DMS114 treated with DMSO at 0.1 percent for 48 hours (cell line): ENCODE data around the gene UGT1A4.
"Not testable (repeated sequence)": the region's sequence is repeated elsewhere in the genome, so short reads cannot be mapped to it uniquely, and the experiment has no call there.

Experiments used
- DNase-seq: peaks from one replicate; lab custom pipeline; 2025; ENCODE audit not compliant: unreplicated experiment; lab: John Stamatoyannopoulos, UW

UGT1A4 gene

DNA sequence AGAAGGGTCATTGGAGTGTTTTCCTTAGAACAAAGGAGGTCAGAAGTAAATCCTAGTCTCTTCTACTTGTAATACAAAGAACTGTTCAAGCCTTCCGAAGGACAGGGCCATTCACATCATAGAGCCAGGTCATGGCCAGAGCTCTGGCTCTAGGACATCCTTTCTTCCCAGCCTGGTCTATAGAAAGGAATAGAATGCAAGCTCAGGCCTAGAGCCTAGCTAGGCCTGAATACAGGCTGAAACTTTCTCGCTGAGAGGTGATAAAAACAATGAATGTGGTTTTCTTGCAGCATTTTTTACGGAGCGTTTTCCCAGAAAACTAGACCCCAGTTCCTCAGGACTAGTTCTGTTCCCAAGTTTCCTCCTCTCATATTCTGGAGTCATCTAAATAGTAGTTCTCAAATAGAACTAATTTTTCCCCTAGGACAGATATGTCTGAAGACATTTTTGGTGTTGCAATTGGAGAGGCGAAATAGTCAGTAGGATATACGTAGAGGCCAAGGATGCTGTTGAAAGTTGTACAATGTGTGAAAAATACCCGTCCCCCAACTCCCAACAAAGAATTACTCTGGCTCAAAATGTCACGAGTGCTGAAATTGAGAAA, 19.0 kb upstream of the UGT1A4 start:
- no peak for DNase-seq

DNA sequence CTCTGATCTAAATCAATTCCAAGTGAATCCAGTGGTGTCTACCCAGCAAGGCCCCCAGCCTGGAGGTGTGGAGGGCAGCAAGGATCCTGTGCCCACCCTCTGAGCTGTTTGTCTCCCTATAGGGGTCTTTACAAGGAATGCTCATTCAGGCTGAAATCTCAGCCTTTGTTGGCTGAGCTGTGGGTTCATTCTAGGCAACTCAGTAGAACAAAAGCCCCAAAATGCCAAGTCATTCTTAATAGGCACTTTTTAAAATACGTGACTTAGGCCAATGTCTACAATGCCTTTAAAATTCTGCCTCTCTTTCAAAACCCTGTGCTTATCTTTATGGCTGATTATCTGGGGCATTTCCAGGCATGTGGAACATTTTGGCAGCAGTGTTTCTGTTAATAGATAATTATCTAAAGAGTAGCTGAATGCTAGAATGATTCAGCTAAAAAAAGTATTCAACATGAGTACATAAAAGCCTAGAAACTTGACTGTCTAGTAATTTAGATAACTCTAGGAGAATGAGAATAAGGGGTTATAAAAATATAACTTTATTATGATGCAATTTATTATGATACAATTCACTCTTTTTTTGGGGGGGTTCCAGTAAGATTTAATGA, 18.4 kb upstream of the UGT1A4 start:
- DNase-seq, result no peak

DNA sequence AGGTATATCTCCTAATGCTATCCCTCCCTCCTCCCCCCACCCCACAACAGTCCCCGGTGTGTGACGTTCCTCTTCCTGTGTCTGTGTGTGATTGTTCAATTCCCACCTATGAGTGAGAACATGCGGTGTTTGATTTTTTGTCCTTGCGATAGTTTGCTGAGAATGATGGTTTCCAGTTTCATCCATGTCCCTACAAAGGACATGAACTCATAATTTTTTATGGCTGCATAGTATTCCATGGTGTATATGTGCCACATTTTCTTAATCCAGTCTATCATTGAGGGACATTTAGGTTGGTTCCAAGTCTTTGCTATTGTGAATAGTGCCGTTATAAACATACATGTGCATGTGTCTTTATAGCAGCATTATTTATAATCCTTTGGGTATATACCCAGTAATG, 17.7 kb upstream of the UGT1A4 start:
- not testable (repeated sequence) for DNase-seq

DNA sequence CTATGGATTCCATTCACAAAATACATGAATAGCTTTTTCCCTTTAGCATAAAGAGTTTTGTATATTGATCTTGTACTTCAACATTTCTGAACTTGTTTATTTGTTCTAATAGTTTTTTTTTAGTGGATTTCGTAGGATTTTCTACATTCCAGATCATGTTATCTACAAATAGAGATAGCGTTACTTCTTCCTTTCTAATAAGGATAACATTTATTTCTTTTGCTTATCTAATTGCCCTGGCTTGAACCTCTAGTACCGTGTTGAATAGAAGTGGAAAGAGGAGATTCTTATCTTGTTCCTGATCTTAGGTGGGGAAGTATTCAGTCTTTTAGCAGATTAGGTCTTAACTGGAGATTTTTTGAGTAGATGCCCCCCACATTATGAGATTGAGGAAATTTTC, 16.3 kb upstream of the UGT1A4 start:
- no peak for DNase-seq

DNA sequence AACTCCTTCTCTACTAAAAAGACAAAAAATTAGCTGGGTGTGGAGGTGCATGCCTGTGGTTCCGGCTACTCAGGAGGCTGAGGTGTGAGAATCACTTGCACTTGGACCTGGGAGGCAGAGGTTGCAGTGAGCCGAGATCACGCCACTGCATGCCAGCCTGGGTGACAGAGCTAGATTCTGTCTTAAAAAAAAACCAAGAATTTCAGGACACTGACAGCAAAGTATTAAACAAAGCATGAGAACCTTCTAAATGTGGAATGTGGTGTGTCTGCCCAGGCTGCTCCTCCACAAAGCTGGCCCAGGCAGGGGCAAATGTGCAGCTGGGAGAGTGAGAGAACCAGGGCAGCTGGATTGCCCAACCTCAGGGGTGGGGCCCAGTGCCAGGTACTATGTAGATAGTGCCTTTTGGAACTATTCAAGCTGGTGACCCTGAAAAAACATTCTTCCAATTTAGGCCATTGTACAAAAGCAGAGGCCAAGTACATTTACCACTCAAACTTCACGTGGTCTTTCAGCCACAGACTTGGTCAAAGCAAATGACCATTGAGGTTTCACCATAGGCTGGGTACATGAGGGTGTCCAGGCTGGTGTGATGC, 12.5 kb upstream of the UGT1A4 start:
- no peak for DNase-seq

DNA sequence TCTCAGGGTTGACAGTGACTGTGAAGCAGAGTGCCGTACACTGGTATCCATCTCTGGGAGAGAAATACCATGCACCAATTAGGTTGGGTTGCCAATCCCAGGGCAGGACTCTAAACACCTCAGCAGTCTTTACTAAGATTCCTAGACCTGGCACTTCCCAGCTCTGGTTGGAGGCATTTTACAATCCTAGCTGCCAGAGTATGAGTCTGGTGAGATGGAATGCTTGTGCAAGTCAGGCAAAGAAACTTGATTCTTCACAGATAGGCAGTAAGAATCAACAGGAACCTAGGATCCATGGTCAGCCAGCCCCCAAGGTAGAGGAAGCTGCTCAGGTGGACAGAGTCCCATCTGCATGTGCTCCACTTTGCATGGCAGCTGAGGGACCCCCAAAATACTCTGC, 11.8 kb upstream of the UGT1A4 start:
- DNase-seq, result no peak

DNA sequence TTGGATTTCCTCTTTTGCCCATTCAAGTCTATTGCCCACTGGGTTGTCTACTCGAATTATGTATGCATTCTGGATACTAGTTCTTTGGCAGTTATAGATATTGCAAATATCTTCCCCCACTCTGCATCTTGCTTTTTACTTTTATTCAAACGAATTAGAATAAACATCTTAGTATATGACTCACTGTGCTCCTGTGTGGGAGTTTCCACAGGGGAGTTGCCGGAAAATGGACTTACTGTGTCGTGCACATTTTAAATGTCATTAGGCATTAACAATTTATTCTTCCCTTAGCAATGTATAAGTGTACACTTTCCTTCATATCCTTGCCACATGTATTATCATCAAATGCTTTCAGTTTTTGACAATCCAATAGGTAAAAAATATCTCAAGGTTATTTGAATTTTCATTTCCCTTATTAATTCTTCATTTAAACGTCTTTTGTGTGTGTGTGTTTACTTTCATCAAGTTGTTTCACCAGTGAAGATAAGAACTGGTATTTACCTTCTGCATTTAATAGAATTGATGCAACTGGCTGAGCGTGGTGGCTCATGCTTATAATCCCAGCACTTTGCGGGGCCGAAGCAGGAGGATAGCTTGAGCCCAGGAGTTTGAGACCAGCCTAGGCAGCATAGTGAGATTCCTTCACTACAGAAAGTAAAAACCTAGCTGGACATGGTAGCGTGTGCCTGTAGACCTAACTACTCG, 10.4 kb upstream of the UGT1A4 start:
- no peak for DNase-seq

DNA sequence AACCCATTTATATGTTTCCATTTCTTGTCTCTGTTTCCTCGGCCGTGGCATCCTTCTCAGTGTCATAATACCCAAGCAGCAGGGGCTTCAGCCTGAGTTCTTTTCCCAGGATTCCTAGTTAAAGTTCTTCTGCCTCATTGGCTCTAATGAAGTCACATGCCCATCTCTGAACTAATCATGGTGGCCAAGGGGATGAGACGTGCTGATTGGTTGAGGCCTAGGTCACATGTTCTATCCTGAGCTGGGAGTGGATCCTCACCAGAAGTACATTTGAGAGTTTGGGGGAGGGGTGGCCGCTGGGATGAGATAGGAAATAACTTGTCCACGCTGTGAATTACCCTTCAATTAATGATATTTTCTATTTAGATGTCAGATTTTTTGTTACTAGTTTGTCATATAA, 9.6 kb upstream of the UGT1A4 start:
- no peak for DNase-seq

DNA sequence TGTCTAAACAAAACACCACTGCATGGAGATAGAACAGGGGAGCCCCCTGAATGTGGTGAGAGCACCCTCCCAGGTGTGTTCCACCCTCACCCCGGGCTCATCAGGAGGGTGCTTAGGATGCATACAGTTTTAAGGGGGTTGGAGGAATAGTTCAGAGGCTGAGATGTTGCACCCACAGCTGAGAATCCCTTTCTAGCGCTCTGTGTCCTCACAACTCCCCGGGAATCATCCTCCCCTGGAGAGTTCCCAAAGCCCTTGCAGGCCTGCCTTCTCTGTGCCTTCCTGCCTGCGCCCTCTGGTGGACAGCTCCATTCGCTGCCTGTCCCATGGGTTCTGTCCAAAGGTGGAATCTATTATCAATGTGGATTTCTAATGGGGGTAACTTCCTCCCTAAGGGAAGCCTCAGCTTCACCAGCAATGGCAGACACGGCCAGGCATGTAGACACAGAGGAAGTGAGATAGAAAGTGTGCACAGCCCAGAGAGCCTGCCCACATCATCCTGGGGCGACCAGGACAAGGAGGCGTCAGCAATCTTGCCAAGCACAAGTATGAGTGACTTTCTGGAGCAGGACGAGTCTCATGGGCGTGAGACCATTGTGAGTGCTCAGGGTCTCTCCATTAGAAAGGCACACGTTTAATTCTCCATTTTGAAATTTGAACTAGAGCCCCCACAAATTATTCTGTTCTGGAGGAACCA, 7.1 kb upstream of the UGT1A4 start:
- DNase-seq, result peak; percentile 28

DNA sequence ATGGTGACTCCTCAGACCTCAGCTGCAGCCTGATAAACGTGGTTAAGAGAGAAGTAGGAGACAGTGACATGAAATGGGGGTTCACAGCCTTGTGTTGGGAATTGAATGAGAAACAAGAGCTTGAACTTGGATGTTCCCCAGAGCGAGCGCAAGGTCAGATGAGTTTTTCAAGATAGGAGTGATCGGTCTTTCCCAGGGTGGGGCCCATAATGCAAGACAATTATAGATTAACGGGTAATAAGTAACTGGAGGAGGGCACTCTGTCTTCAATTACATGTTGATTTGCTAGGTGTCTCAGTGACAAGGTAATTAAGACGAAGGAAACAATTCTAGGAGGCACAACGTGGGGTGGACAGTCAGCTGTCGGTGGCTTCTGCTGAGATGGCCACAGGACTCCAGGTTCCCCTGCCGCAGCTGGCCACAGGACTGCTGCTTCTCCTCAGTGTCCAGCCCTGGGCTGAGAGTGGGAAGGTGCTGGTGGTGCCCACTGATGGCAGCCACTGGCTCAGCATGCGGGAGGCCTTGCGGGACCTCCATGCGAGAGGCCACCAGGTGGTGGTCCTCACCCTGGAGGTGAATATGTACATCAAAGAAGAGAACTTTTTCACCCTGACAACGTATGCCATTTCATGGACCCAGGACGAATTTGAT, 5.8 kb upstream of the UGT1A4 start, which contains the start of gene UGT1A5:
Gene UGT1A5, plus strand, starts transcription at position 297 of the 651 bp plus-strand sequence. Its CDS starts 85 bp downstream, at position 382.
- DNase-seq, result no peak

DNA sequence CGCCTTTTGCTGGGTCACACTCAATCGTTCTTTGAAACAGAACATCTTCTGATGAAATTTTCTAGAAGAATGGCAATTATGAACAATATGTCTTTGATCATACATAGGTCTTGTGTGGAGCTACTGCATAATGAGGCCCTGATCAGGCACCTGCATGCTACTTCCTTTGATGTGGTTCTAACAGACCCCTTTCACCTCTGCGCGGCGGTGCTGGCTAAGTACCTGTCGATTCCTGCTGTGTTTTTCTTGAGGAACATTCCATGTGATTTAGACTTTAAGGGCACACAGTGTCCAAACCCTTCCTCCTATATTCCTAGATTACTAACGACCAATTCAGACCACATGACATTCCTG, 5.3 kb upstream of the UGT1A4 start:
- no peak for DNase-seq

DNA sequence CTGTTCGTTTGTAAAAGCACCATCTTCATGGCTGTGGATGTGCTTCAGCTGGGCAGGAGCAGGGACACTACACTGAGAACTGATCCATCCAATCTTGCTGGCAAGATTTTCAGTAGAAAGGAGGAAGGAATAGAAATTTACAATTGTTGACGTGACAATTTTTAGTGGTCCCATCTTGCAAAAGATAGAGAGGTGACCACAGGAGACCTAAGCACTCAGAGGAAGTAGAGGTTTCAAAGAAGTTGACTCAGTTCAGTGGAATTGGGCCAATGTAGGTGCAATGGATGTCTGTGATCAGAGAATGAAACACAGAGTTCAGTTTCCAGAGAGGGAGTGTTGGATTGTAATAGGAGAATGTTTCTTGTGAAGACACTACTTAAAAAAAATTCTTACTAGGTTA, 4.4 kb upstream of the UGT1A4 start:
- DNase-seq, result no peak

DNA sequence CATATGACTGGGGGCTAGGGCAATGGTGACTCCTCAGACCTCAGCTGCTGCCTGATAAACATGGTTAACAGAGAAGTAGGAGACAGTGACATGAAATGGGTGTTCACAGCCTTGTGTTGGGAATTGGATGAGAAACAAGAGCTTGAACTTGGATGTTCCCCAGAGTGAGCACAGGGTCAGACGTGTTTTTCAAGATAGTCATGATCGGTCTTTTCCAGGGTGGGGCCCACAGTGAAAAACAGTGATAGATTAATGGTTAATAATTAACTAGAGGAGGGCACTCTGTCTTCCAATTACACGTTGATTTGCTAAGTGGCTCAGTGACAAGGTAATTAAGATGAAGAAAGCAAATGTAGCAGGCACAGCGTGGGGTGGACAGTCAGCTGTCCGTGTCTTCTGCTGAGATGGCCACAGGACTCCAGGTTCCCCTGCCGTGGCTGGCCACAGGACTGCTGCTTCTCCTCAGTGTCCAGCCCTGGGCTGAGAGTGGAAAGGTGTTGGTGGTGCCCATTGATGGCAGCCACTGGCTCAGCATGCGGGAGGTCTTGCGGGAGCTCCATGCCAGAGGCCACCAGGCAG, 10.3 kb downstream of the UGT1A4 start, which contains the start of gene UGT1A3:
Gene UGT1A3, plus strand, starts transcription at position 320 of the 579 bp plus-strand sequence. Its CDS starts 85 bp downstream, at position 405.
- DNase-seq, result no peak

DNA sequence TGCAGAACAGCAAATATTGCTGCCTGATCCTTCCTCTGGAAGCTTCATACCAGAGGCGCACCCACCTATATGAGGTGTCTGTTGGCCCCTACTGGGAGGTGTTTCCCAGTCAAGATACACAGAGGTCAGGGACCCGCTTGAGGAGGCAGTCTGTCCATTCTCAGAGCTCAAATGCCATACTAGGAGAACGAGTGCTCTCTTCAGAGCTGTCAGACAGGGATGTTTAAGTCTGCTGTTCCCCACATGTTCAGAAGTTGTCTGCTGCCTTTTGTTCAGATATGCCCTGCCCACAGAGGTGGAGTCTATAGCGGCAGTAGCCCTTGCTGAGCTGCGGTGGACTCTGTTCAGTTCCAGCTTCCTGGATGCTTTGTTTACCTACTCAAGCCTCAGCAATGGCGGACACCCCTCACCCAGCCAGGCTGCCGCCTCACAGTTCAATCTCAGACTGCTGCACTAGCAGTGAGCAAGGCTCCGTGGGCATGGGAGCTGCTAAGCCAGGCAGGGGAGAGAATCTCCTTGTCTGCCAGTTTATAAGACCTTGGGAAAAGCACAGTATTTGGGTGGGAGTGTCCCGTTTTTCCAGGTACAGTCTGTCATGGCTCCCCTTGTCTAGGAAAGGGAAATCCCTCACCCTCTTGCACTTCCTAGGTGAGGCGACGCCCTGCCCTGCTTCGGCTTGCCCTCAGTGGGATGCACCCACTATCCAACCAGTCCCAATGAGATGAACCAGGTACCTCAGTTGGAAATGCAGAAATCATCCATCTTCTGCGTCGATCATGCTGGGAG, 18.5 kb downstream of the UGT1A4 start:
- not testable (repeated sequence) for DNase-seq

DNA sequence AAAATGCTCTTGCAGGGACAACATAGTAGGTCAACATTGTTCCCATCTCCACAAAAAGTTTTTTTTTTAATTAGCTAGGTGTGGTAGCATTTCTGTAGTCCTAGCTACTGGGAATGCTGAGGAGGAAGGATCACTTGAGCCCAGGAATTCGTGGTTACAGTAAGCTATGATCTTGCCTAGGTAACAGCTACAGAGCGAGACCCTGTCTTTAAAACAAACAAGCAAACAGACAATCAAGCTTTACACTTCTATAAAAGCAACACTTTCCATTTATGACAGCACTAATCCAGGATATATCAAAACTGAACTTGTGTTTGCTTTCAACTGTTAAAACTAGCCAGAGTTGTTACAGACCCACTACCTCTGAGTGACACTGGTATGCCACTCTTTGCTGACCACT, 22.3 kb downstream of the UGT1A4 start:
- no peak for DNase-seq

DNA sequence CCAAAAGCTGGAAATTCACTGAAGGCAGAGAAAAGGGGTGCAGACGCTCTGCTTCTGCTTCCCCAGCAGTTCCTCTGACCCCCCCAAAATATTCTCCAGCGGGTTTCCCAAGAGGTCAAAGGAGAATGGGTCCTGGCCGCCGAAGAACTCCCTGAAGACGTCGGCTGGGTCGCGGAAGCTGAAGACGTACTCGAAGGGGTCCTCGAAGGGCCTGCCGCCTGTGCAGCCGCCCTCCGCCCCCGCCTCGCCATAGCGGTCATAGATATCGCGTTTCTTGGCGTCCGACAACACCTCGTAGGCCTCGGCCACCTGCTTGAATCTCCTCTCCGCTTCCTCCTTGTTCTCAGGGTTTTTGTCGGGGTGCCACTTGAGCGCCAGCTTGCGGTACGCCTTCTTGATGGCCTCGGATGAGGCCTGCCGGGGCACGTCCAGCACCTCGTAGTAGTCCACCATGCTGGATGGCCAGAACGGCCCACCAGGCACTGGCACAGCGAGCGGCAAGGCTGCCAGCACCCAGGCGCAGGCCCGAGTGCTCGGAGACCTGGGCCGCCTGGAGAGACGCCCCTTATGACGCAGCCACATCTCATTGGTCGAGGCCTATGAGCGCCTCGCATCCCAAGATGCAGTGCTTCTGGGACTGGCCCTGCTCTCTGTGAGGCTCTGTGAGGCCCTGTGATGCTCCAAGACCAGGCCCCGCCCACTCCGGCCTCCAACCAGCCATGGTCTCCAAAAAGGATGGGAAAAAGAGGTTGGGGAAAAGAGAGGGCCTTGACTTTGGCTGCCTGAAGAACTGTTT, 25.1 kb downstream of the UGT1A4 start:
- no peak for DNase-seq

DNA sequence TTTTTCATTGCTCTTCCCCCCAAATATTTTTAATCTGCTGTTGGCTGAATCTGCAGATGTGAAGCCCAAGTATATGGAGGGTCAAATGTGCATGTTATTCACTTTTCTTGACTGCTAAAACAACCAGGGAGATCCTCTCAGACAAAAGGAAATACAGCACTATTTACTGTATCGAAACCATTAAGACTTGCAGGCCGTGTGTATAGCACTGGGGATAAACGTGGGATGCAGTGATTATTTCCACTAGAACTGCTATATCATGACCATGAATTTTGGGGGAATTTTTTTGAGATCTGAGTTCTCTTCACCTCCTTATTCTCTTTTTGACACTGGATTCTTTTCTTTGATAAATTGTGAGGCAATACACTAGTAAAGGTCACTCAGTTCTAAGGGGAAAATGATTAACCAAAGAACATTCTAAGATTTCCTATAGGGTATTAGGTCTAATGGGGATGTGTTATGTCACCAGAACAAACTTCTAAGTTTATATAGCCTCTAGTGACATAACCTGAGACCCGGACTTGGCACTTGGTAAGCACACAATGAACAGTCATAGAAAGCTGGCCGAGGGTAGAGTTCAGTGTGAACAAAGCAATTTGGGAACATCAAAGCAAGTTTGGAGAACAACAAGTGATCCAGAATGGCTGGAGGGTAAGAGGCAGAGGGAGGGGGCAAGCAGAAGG, 26.7 kb downstream of the UGT1A4 start:
- no peak for DNase-seq

DNA sequence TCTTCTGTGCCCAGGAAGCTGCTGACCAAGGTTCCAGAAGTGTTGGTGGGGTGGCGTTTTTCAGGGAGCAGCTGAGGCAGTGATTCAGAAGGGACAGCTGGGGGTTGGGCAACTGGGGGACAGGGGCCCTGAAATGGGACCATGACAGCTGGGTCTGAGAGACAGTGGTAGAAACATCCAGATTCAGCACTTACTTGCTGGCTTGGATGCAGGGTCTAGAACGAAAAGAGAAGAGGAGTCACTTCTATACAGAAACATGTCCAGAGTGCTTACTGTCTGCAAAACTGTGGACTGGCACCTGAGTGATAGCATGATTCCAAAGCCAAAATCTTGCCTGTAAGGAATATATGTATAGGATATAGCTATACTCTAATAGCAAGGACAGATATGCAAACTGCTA, 27.3 kb downstream of the UGT1A4 start:
- DNase-seq, result not testable (repeated sequence)
